ENCODE results near the gene MSH2. TPM values are rescaled to one million over a fixed set of nuclear protein-coding genes. Genes with fewer than 3 reads are reported as not detected.
A peak's percentile ranks its signal among the peaks of the same experiment; 100 is the strongest.
"Not testable (repeated sequence)": the region's sequence is repeated elsewhere in the genome, so short reads cannot be mapped to it uniquely, and the experiment has no call there.

Gene MSH2
- total RNA-seq, 1 donor from 2014 or later, result 9.3 TPM

- intact Hi-C loops (cut with DNase I), result no loop called here
- no peak for TF ChIP-seq CTCF (IDR thresholded peaks at IDR 0.05)
- no peak for TF ChIP-seq POLR2A (IDR thresholded peaks at IDR 0.05)
- Histone ChIP-seq H3K4me1 (no peaks in the 10 kb centered on the region), H3K27ac (no peak overlapping the region), H3K27me3 (no peaks in the 10 kb centered on the region), H3K36me3 (peaks cover 0 to 4% of the 10 kb centered on the region in 2 donors), H3K4me3 (no peak overlapping the region), H3K9me3 (no peaks in the 10 kb centered on the region)
- no peak for DNase-seq (ENCODE audit: extremely low spot score in 2 of 2)
These were observed 23.8 kb downstream of the MSH2 start for GRCh38 chr2:47426786-47427185.

DNA sequence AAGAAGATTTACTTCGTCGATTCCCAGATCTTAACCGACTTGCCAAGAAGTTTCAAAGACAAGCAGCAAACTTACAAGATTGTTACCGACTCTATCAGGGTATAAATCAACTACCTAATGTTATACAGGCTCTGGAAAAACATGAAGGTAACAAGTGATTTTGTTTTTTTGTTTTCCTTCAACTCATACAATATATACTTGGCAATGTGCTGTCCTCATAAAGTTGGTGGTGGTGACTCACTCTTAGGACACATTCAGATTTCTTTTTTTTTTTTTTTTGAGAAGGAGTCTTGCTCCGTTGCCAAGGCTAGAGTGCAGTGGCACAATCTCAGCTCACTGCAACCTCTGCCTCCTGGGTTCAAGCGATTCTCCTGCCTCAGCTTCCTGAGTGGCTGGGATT lies 26.8 kb downstream of the MSH2 start:
- H3K4me1 ChIP-seq, result no peaks in the 10 kb centered on the region
- no peaks in the 10 kb centered on the region for H3K9me3 ChIP-seq
- H3K4me3 ChIP-seq, result no peak overlapping the region
- peaks cover 0 to 4% of the 10 kb centered on the region in 2 donors for H3K36me3 ChIP-seq
- H3K27ac ChIP-seq, result no peak overlapping the region
- no peak for DNase-seq (ENCODE audit: extremely low spot score in 2 of 2)
- intact Hi-C loops (cut with DNase I), result no loop called here
- TF ChIP-seq POLR2AphosphoS5 (IDR thresholded peaks at IDR 0.05; ENCODE audit: insufficient read depth in 1 of 2, low read depth in 1 of 2) (no peak), CTCF (IDR thresholded peaks at IDR 0.05) (no peak), POLR2A (IDR thresholded peaks at IDR 0.05) (no peak)
- H3K27me3 ChIP-seq, result no peaks in the 10 kb centered on the region

DNA sequence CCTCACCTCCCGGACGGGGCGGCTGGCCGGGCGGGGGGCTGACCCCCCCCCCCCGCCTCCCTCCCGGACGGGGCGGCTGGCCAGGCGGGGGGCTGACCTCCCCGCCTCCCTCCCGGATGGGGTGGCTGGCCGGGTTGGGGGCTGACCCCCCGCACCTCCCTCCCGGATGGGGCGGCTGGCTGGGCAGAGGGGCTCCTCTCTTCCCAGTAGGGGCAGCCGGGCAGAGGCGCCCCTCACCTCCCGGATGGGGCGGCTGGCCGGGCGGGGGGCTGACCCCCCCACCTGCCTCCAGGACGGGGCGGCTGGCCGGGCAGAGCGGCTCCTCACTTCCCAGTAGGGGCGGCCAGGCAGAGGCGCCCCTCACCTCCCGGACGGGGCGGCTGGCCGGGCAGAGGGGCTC lies 30.1 kb downstream of the MSH2 start:
- H3K4me1 ChIP-seq; H3K27ac ChIP-seq; H3K9me3 ChIP-seq; intact Hi-C loops (cut with DNase I); H3K27me3 ChIP-seq; H3K4me3 ChIP-seq; DNase-seq (ENCODE audit: extremely low spot score in 2 of 2); H3K36me3 ChIP-seq: not testable (repeated sequence)

DNA sequence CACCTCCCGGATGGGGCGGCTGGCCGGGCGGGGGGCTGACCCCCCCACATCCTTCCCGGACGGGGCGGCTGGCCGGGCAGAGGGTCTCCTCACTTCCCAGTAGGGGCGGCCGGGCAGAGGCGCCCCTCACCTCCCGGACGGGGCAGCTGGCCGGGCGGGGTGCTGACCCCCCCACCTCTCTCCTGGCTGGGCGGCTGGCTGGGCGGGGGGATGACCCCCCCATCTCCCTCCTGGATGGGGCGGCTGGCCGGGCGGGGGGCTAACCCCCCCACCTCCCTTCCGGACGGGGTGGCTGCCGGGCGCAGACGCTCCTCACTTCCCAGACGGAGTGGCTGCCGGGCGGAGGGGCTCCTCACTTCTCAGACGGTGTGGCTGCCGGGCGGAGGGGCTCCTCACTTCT lies 30.5 kb downstream of the MSH2 start:
- H3K4me1 ChIP-seq; H3K27ac ChIP-seq; intact Hi-C loops (cut with DNase I); H3K4me3 ChIP-seq; DNase-seq (ENCODE audit: extremely low spot score in 2 of 2); H3K36me3 ChIP-seq; H3K27me3 ChIP-seq; H3K9me3 ChIP-seq: not testable (repeated sequence)

GRCh38 chr2:47437287-47437686 lies 34.3 kb downstream of the MSH2 start:
- Histone ChIP-seq H3K36me3 (no peaks in the 10 kb centered on the region), H3K4me1 (no peaks in the 10 kb centered on the region), H3K9me3 (no peaks in the 10 kb centered on the region), H3K4me3 (no peak overlapping the region), H3K27me3 (no peaks in the 10 kb centered on the region), H3K27ac (no peak overlapping the region)
- DNase-seq (ENCODE audit: extremely low spot score in 2 of 2), result no peak
- intact Hi-C loops (cut with DNase I), result no loop called here
- TF ChIP-seq CTCF (IDR thresholded peaks at IDR 0.05) (peak in 1 of 3 experiments; percentile 24), POLR2A (IDR thresholded peaks at IDR 0.05) (no peak), POLR2AphosphoS5 (IDR thresholded peaks at IDR 0.05; ENCODE audit: insufficient read depth in 1 of 2, low read depth in 1 of 2) (no peak)

- Histone ChIP-seq H3K27ac (no peak overlapping the region), H3K4me3 (no peak overlapping the region), H3K9me3 (no peaks in the 10 kb centered on the region), H3K27me3 (no peaks in the 10 kb centered on the region), H3K36me3 (no peaks in the 10 kb centered on the region), H3K4me1 (no peaks in the 10 kb centered on the region)
- no peak for DNase-seq (ENCODE audit: extremely low spot score in 2 of 2)
- TF ChIP-seq POLR2AphosphoS5 (IDR thresholded peaks at IDR 0.05; ENCODE audit: insufficient read depth in 1 of 2, low read depth in 1 of 2) (no peak), POLR2A (IDR thresholded peaks at IDR 0.05) (no peak), CTCF (IDR thresholded peaks at IDR 0.05) (no peak)
- intact Hi-C loops (cut with DNase I), result no loop called here
These were observed 35.1 kb downstream of the MSH2 start for GRCh38 chr2:47438106-47438505.

Measured in vagina (tissue), 2 donors.